ENCODE measurements around the gene ACSM4. TPM values are rescaled to one million over a fixed set of nuclear protein-coding genes. Genes with fewer than 3 reads are reported as not detected.

ACSM4 gene
- total and polyA plus RNA-seq, 2 donors (not counting 1 experiment from before 2014, with no cell fraction given), result not detected

GRCh38 chr12:7264538-7264937, 39.3 kb upstream of the ACSM4 start:
- H3K9ac ChIP-seq (ENCODE audit: low read length), result no peak overlapping the region
- no peaks in the 10 kb centered on the region for H3K9me3 ChIP-seq (ENCODE audit: control extremely low read depth in 1 of 3, control insufficient read depth in 2 of 3, insufficient read depth in 1 of 3, low read length in 2 of 3)
- intact Hi-C loops (cut with micrococcal nuclease), result no loop called here
- no peaks in the 10 kb centered on the region for H3K36me3 ChIP-seq (replicated peaks in 1 of 2; ENCODE audit: control extremely low read depth in 1 of 2, control insufficient read depth in 1 of 2, extremely low read depth in 1 of 2, insufficient read depth in 2 of 2, low read length in 1 of 2)
- CTCF ChIA-PET, result no interaction called here
- no peak for TF ChIP-seq CTCF (IDR thresholded peaks at IDR 0.05)
- TF ChIP-seq EZH2 (IDR thresholded peaks at IDR 0.05; ENCODE audit: borderline replicate concordance, insufficient read depth, low read depth, low read length, poor library complexity, severe bottlenecking), result no peak
- H3K27me3 Mint-ChIP-seq, result peaks cover 31% of the 10 kb centered on the region
- H3K27ac ChIP-seq (ENCODE audit: low read length in 2 of 2), result no peak overlapping the region
- peaks cover 0 to 2% (median 0%) of the 10 kb centered on the region in 4 experiments for H3K27me3 ChIP-seq (replicated peaks in 1 of 4; ENCODE audit: control extremely low read depth in 1 of 4, control insufficient read depth in 3 of 4, insufficient read depth in 4 of 4, low read length in 3 of 4)
- H3K4me1 Mint-ChIP-seq, result no peaks in the 10 kb centered on the region
- ATAC-seq (ENCODE audit: low read depth) (no peak), DNase-seq (no peak)
- H3K4me3 ChIP-seq (ENCODE audit: control extremely low read depth in 1 of 5, extremely low read depth in 1 of 5, insufficient read depth in 1 of 5, low read depth in 2 of 5, low read length in 4 of 5), result no peak overlapping the region
- no peaks in the 10 kb centered on the region for H3K4me1 ChIP-seq (ENCODE audit: control insufficient read depth in 2 of 2, insufficient read depth in 2 of 2, low read length in 2 of 2)
- no peak overlapping the region for H3K4me3 Mint-ChIP-seq
- H2AFZ ChIP-seq (ENCODE audit: insufficient read depth, low read depth, low read length, poor library complexity, severe bottlenecking), result no peak overlapping the region
- H3K27ac Mint-ChIP-seq, result no peak overlapping the region
- H4K20me1 ChIP-seq (ENCODE audit: control insufficient read depth, insufficient read depth, low read length, poor library complexity, severe bottlenecking), result no peaks in the 10 kb centered on the region
- H3K79me2 ChIP-seq (ENCODE audit: control insufficient read depth, insufficient read depth, low read length), result no peaks in the 10 kb centered on the region
- POLR2A ChIA-PET, result no interaction called here
- no peaks in the 10 kb centered on the region for H3K9me3 Mint-ChIP-seq (ENCODE audit: insufficient read depth)
- H3K4me2 ChIP-seq (replicated peaks; ENCODE audit: low read depth, low read length, poor library complexity, severe bottlenecking), result no peak overlapping the region

- no peak overlapping the region for H3K4me3 ChIP-seq (ENCODE audit: control extremely low read depth in 1 of 5, extremely low read depth in 1 of 5, insufficient read depth in 1 of 5, low read depth in 2 of 5, low read length in 4 of 5)
- Mint-ChIP-seq H3K27ac (no peak overlapping the region), H3K9me3 (ENCODE audit: insufficient read depth) (no peaks in the 10 kb centered on the region), H3K4me1 (no peaks in the 10 kb centered on the region), H3K4me3 (no peak overlapping the region), H3K27me3 (peaks cover 28% of the 10 kb centered on the region)
- no peak for TF ChIP-seq EZH2 (IDR thresholded peaks at IDR 0.05; ENCODE audit: borderline replicate concordance, insufficient read depth, low read depth, low read length, poor library complexity, severe bottlenecking)
- no peak for TF ChIP-seq CTCF (IDR thresholded peaks at IDR 0.05)
- no peaks in the 10 kb centered on the region for H3K36me3 ChIP-seq (replicated peaks in 1 of 2; ENCODE audit: control extremely low read depth in 1 of 2, control insufficient read depth in 1 of 2, extremely low read depth in 1 of 2, insufficient read depth in 2 of 2, low read length in 1 of 2)
- H3K4me1 ChIP-seq (ENCODE audit: control insufficient read depth in 2 of 2, insufficient read depth in 2 of 2, low read length in 2 of 2), result no peaks in the 10 kb centered on the region
- no peak for ATAC-seq (ENCODE audit: low read depth)
- H3K79me2 ChIP-seq (ENCODE audit: control insufficient read depth, insufficient read depth, low read length), result no peaks in the 10 kb centered on the region
- H3K9ac ChIP-seq (ENCODE audit: low read length), result no peak overlapping the region
- H2AFZ ChIP-seq (ENCODE audit: insufficient read depth, low read depth, low read length, poor library complexity, severe bottlenecking), result no peak overlapping the region
- H3K27ac ChIP-seq (ENCODE audit: low read length in 2 of 2), result no peak overlapping the region
- no peak for DNase-seq
- ChIA-PET POLR2A (no interaction called here), CTCF (no interaction called here)
- H3K27me3 ChIP-seq (replicated peaks in 1 of 4; ENCODE audit: control extremely low read depth in 1 of 4, control insufficient read depth in 3 of 4, insufficient read depth in 4 of 4, low read length in 3 of 4), result peaks cover 0 to 2% (median 0%) of the 10 kb centered on the region in 4 experiments
- no peaks in the 10 kb centered on the region for H3K9me3 ChIP-seq (ENCODE audit: control extremely low read depth in 1 of 3, control insufficient read depth in 2 of 3, insufficient read depth in 1 of 3, low read length in 2 of 3)
- 97% methylated on average over 3 of the region's 4 CpGs for WGBS (ENCODE audit: insufficient coverage)
- intact Hi-C loops (cut with micrococcal nuclease), result no loop called here
- H4K20me1 ChIP-seq (ENCODE audit: control insufficient read depth, insufficient read depth, low read length, poor library complexity, severe bottlenecking), result no peaks in the 10 kb centered on the region
- H3K4me2 ChIP-seq (replicated peaks; ENCODE audit: low read depth, low read length, poor library complexity, severe bottlenecking), result no peak overlapping the region
Measured at GRCh38 chr12:7265251-7265650, 38.6 kb upstream of the ACSM4 start.
